Left lobe of liver (tissue), 2 donors: ENCODE data around the gene UGT1A1. TPM values are rescaled to one million over a fixed set of nuclear protein-coding genes. Genes with fewer than 3 reads are reported as not detected.
"Not testable (repeated sequence)": the region's sequence is repeated elsewhere in the genome, so short reads cannot be mapped to it uniquely, and the experiment has no call there.

Source experiments
- ATAC-seq: fragments of 200-7000 bp; cut with Tn5 transposase; one replicate; pipeline ENCODE4 v1.9.1; 2020; ENCODE audit warnings: mild to moderate bottlenecking, moderate library complexity
- DNase-seq: peaks from one replicate; pipeline ENCODE4 v3.0.0-alpha.2; 2020; ENCODE audit warnings: low spot score
- total RNA-seq: library from RNA; stranded (reverse); gene quantifications from one replicate; pipeline ENCODE4 v1.2.1, GENCODE V29; 2021
- donor health status: DM: no; HTN: no; CAD: no; lungs with moderate emphysema.
- donor health status: DM: no; HTN: yes; CAD: no.

UGT1A1 gene
- 152 TPM for total RNA-seq

DNA sequence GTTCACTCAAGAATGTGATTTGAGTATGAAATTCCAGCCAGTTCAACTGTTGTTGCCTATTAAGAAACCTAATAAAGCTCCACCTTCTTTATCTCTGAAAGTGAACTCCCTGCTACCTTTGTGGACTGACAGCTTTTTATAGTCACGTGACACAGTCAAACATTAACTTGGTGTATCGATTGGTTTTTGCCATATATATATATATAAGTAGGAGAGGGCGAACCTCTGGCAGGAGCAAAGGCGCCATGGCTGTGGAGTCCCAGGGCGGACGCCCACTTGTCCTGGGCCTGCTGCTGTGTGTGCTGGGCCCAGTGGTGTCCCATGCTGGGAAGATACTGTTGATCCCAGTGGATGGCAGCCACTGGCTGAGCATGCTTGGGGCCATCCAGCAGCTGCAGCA is at the start of gene UGT1A1:
Gene UGT1A1 (plus strand): TSS at position 228 of the 400 bp plus-strand sequence. CDS start 18 bp downstream, at position 246.
- ATAC-seq: peak; percentile 26
- no peak for DNase-seq

DNA sequence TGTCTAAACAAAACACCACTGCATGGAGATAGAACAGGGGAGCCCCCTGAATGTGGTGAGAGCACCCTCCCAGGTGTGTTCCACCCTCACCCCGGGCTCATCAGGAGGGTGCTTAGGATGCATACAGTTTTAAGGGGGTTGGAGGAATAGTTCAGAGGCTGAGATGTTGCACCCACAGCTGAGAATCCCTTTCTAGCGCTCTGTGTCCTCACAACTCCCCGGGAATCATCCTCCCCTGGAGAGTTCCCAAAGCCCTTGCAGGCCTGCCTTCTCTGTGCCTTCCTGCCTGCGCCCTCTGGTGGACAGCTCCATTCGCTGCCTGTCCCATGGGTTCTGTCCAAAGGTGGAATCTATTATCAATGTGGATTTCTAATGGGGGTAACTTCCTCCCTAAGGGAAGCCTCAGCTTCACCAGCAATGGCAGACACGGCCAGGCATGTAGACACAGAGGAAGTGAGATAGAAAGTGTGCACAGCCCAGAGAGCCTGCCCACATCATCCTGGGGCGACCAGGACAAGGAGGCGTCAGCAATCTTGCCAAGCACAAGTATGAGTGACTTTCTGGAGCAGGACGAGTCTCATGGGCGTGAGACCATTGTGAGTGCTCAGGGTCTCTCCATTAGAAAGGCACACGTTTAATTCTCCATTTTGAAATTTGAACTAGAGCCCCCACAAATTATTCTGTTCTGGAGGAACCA is 48.6 kb upstream of the UGT1A1 start:
- ATAC-seq (peak; percentile 95), DNase-seq (peak; percentile 86)

- ATAC-seq (no peak), DNase-seq (no peak)
Observed at GRCh38 chr2:233712611-233713261, 47.3 kb upstream of the UGT1A1 start, which contains the start of gene UGT1A5. Gene UGT1A5 (plus strand): TSS chr2:233712907. CDS start chr2:233712992, 85 bp downstream.

DNA sequence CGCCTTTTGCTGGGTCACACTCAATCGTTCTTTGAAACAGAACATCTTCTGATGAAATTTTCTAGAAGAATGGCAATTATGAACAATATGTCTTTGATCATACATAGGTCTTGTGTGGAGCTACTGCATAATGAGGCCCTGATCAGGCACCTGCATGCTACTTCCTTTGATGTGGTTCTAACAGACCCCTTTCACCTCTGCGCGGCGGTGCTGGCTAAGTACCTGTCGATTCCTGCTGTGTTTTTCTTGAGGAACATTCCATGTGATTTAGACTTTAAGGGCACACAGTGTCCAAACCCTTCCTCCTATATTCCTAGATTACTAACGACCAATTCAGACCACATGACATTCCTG is 46.8 kb upstream of the UGT1A1 start:
- ATAC-seq (no peak), DNase-seq (no peak)

DNA sequence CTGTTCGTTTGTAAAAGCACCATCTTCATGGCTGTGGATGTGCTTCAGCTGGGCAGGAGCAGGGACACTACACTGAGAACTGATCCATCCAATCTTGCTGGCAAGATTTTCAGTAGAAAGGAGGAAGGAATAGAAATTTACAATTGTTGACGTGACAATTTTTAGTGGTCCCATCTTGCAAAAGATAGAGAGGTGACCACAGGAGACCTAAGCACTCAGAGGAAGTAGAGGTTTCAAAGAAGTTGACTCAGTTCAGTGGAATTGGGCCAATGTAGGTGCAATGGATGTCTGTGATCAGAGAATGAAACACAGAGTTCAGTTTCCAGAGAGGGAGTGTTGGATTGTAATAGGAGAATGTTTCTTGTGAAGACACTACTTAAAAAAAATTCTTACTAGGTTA is 45.9 kb upstream of the UGT1A1 start:
- ATAC-seq: no peak
- DNase-seq: no peak

DNA sequence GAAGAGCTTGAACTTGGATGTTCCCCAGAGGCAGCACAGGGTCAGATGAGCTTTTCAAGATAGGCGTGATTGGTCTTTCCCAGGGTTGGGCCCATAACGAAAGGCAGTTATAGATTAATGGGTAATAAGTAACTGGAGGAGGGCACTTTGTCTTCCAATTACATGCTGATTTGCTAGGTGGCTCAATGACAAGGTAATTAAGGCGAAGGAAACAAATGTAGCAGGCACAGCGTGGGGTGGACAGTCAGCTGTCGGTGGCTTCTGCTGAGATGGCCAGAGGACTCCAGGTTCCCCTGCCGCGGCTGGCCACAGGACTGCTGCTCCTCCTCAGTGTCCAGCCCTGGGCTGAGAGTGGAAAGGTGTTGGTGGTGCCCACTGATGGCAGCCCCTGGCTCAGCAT is 41.5 kb upstream of the UGT1A1 start, which contains the start of gene UGT1A4:
Gene UGT1A4 (plus strand): TSS at position 185 of the 400 bp plus-strand sequence. CDS start 85 bp downstream, at position 270.
- DNase-seq: peak; percentile 88
- ATAC-seq: peak; percentile 85

- peak; percentile 67 for DNase-seq
- ATAC-seq: peak; percentile 82
Observed at GRCh38 chr2:233728723-233729301, 31.3 kb upstream of the UGT1A1 start, which contains the start of gene UGT1A3. Gene UGT1A3 (plus strand): TSS chr2:233729042. CDS start chr2:233729127, 85 bp downstream.

GRCh38 chr2:233736868-233737653 is 23.0 kb upstream of the UGT1A1 start:
- ATAC-seq: peak; percentile 72
- not testable (repeated sequence) for DNase-seq

GRCh38 chr2:233740870-233741269 is 19.2 kb upstream of the UGT1A1 start:
- ATAC-seq: no peak
- DNase-seq: no peak

DNA sequence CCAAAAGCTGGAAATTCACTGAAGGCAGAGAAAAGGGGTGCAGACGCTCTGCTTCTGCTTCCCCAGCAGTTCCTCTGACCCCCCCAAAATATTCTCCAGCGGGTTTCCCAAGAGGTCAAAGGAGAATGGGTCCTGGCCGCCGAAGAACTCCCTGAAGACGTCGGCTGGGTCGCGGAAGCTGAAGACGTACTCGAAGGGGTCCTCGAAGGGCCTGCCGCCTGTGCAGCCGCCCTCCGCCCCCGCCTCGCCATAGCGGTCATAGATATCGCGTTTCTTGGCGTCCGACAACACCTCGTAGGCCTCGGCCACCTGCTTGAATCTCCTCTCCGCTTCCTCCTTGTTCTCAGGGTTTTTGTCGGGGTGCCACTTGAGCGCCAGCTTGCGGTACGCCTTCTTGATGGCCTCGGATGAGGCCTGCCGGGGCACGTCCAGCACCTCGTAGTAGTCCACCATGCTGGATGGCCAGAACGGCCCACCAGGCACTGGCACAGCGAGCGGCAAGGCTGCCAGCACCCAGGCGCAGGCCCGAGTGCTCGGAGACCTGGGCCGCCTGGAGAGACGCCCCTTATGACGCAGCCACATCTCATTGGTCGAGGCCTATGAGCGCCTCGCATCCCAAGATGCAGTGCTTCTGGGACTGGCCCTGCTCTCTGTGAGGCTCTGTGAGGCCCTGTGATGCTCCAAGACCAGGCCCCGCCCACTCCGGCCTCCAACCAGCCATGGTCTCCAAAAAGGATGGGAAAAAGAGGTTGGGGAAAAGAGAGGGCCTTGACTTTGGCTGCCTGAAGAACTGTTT is 16.4 kb upstream of the UGT1A1 start:
- no peak for DNase-seq
- peak; percentile 3 for ATAC-seq

GRCh38 chr2:233745073-233745755 is 14.9 kb upstream of the UGT1A1 start:
- peak; percentile 75 for DNase-seq
- ATAC-seq: peak; percentile 54

- ATAC-seq, DNase-seq: not testable (repeated sequence)
Observed at GRCh38 chr2:233745838-233746237, 14.2 kb upstream of the UGT1A1 start.

- peak; percentile 33 for ATAC-seq
Observed at GRCh38 chr2:233746475-233747282, 13.4 kb upstream of the UGT1A1 start.

DNA sequence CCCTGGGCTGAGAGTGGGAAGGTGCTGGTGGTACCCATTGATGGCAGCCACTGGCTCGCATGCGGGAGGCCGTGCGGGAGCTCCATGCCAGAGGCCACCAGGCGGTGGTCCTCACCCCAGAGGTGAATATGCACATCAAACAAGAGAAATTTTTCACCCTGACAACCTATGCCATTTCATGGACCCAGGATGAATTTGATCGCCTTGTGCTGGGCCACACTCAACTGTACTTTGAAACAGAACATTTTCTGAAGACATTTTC is 12.9 kb upstream of the UGT1A1 start:
- no peak for ATAC-seq
- DNase-seq: no peak

More at GRCh38 chr2:233746475-233747282, 13.4 kb upstream of the UGT1A1 start:
- DNase-seq: no peak

- ATAC-seq, DNase-seq: not testable (repeated sequence)
Observed at GRCh38 chr2:233750689-233751088, 9.4 kb upstream of the UGT1A1 start.

- not testable (repeated sequence) for ATAC-seq, DNase-seq
Observed at GRCh38 chr2:233751212-233752009, 8.7 kb upstream of the UGT1A1 start.

DNA sequence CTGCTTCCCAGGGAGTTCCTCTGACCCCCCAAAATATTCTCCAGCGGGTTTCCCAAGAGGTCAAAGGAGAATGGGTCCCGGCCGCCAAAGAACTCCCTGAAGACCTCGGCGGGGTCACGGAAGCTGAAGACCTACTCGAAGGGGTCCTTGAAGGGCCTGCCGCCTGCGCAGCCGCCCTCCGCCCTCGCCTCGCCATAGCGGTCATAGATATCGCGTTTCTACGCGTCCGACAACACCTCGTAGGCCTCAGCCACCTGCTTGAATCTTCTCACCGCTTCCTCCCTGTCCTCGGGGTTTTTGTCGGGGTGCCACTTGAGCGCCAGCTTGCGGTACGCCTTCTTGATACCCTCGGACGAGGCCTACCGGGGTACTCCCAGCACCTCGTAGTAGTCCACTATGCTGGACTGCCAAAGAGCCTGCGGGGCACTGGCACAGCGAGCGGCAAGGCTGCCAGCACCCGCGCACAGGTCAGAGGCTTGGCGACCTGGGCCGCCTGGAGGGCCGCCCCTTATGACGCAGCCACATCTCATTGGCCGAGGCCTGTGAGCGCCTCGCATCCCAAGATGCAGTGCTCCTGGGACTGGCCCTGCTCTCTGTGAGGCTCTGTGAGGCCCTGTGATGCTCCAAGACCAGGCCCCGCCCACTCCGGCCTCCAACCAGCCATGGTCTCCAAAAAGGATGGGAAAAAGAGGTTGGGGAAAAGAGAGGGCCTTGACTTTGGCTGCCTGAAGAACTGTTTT is 5.0 kb upstream of the UGT1A1 start:
- DNase-seq (no peak), ATAC-seq (peak; percentile 10)
